Activated naive CD4-positive, alpha-beta T cell (primary cell): ENCODE results near the gene SLC15A4.

ENCODE experiments used
- DNase-seq, 4 experiments: peaks; one replicate each; lab custom pipeline; 2025; lab: John Stamatoyannopoulos, UW

Gene SLC15A4

DNA sequence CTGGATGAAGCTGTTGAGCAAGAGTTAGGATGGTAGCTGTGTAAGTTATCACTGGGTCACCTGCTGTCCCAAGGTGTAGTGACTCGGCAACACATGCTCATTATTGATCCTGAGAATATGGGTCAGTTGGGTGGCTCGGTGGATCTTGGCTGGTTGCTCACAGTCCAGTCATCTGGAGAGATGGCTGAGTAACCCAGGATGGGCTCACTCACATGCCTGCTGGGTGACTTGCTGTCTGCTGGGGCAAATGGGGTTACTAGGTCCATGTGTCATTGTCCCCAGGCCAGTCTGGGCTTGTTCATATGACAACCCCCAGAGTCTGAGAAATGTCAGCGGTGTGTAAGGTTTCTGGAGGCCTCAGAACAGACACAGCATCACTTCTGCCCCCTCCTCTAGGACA, 69.5 kb downstream of the SLC15A4 start:
- no peak for DNase-seq

DNA sequence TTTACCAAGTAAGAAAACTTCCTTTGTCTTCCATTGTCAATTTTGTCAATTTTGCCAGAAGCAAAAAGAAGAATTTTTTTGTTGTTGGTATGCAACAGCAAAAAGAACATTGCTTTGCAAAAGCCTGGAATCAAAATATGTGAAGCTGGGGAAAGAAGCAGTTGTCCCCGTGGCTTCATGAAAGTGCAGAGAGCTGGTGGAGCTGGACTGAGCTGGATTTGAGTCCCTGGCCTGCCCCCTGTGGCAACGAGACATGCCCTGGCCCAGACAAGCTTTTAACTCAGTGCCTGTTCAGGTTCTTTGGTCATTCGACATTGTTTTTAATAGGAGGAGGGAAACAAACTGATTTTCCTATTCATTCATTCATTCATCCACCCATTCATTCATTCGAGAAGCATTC, 70.3 kb downstream of the SLC15A4 start:
- DNase-seq = no peak

DNA sequence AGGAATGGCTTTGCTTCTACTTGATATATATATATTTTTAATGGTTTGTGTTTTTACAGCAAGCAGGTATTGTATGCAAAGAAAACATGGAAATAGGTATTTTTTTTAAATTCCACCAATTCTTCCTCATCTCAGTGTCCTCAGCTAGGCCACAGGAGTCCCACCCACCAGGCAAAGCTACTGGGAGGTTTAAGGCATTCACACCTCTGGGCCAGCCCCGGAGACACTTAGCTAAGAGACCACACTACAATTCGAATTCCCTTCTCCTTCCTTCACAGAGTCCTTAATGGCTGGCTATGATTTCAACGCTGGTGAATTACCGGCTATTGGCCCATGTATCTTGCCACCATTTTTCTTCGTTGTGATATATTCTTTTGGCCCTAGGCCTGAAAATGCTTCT, 71.4 kb downstream of the SLC15A4 start:
- no peak for DNase-seq

DNA sequence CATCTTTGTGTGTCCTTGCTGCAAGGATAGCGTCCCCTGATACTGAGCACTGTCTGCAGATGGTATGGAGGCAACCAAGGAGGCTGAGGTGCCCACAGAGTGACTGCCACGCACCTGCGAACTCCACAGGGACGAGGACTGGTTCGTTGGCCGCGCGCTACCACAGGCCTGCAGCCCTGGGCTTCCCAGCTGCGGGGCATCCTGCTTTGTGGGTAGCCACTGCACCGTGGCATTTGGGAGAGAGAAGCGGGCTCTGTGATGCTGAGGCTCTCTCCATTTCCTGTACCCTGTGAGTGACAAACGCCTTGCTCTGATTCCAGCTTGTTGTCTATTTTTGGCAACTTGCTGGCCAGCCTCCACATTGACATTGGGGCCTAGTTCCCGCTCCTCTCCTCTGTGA, 76.3 kb downstream of the SLC15A4 start:
- no peak for DNase-seq

DNA sequence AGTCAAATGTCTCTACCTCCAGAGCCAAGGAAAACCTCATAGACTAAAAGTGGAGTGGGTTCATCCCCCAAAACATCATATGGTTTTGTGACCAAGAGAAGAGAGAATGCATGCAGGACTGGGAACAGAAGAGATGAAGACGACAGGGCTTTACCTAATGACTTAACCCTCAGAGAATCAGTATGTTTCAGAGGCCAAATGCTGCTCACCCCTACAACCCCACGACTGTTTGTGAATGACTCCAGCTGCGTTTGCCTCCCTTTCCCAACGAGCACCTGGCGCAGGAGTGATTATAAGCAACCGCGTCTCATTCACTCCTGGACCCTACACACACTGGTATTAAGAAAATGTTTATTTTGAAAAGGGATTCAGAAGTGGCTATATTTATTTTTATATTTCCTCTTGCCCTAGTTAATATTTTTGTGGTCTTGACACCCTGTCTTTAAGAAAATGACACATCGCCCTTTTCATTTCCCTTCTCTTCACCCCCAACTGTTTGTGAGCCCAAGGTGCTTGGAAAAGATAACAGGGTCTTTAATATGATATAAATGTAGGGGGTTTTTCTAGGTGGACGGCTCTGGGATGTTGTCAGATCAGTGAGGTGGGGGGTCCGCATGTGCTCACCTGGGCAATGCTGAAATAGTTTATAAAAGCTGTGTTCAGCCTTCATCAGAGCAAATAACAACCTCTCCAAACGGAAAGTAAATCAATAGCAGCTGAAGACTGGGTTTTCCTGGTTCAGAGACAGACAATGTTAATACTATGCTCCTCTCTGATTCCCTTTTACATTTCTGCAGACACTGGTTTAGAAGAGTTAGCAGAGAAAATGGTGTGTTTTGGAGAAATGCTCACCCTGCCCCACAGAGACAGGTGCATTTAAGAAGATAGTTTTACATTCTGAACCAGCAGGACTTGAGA, 77.7 kb downstream of the SLC15A4 start:
- no peak for DNase-seq

DNA sequence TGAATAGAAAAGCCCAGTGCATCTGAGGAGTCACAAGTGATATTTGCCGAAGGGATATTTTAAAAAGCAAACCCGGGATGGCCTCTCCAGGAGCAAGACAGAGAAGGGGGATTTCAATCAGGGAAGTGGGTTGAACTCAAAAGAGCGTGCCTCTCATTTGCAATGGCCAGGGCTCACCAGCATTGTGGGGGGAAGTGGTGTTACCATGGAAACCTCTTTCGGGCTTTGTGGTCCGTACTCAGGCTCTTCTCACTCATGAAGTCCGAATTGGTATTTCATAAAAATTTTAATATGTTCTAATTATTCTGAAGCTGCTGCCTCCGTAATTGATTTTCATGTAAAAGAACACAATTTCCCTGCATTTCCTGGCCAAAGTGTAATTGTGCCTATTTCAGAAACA, 79.8 kb downstream of the SLC15A4 start:
- no peak for DNase-seq
